GM12878 (cell line): ENCODE data around the gene MMP13. TPM values are rescaled to one million over a fixed set of nuclear protein-coding genes. Genes with fewer than 3 reads are reported as not detected.

Experiments used
- BCL11A ChIP-seq: IDR thresholded peaks from 2 replicates; pipeline ENCODE4 v1.6.1; 2011; ENCODE audit warnings: low read depth, low read length
- CBX5 ChIP-seq: sonication (generic); IDR thresholded peaks from 2 replicates; pipeline ENCODE4 v1.6.1; 2016; ENCODE audit warnings: low read depth, moderate library complexity, mild to moderate bottlenecking, inconsistent platforms
- CEBPB ChIP-seq, 2 experiments: fragments of 150-350 bp in 1 of 2; IDR thresholded peaks; 2 replicates each; pipeline ENCODE4 v1.6.1; 2012 to 2014; ENCODE audit warnings: low read depth in 2 of 2, low read length in 2 of 2, borderline replicate concordance in 1 of 2, inconsistent platforms in 1 of 2
- DPF2 ChIP-seq: fragments of 450-650 bp; IDR thresholded peaks from 2 replicates; pipeline ENCODE4 v1.6.1; 2017; ENCODE audit warnings: mild to moderate bottlenecking
- FOXK2 ChIP-seq: fragments of 450-650 bp; IDR thresholded peaks from 2 replicates; pipeline ENCODE4 v1.6.1; 2017; ENCODE audit warnings: mild to moderate bottlenecking, moderate library complexity
- FOXM1 ChIP-seq: IDR thresholded peaks from 2 replicates; pipeline ENCODE4 v1.6.1; 2012; ENCODE audit warnings: low read depth, mild to moderate bottlenecking, inconsistent platforms, low read length, moderate library complexity
- KLF5 ChIP-seq: fragments of 450-650 bp; IDR thresholded peaks from 2 replicates; pipeline ENCODE4 v1.6.1; 2014; ENCODE audit warnings: mild to moderate bottlenecking; ENCODE audit not compliant: partially characterized antibody
- MYC ChIP-seq: IDR thresholded peaks from 2 replicates; pipeline ENCODE4 v1.6.1; 2011; ENCODE audit warnings: mild to moderate bottlenecking, low read length, moderate library complexity, inconsistent platforms; ENCODE audit not compliant: insufficient read depth, insufficient replicate concordance, insufficient read length, severe bottlenecking
- NKRF ChIP-seq: fragments of 450-650 bp; conservative IDR thresholded peaks from 2 replicates; pipeline ENCODE4 v1.6.1; 2017; ENCODE audit warnings: mild to moderate bottlenecking, moderate library complexity
- PAX8 ChIP-seq: fragments of 450-650 bp; IDR thresholded peaks from 2 replicates; pipeline ENCODE4 v1.6.1; 2017; ENCODE audit warnings: mild to moderate bottlenecking, moderate library complexity
- PRDM15 ChIP-seq: fragments of 450-650 bp; formaldehyde crosslinking; IDR thresholded peaks from 2 replicates; pipeline ENCODE4 v1.4.0; 2020; ENCODE audit warnings: mild to moderate bottlenecking, moderate library complexity
- RCOR1 ChIP-seq: conservative IDR thresholded peaks from 2 replicates; pipeline ENCODE4 v1.6.1; 2012; ENCODE audit warnings: low read depth, low read length, improper control_type of control experiment
- SIX5 ChIP-seq: IDR thresholded peaks from 2 replicates; pipeline ENCODE4 v1.6.1; 2011; ENCODE audit warnings: mild to moderate bottlenecking, low read depth, low read length, moderate library complexity; ENCODE audit not compliant: severe bottlenecking
- TCF3 ChIP-seq: IDR thresholded peaks from 2 replicates; pipeline ENCODE4 v1.6.1; 2012; ENCODE audit warnings: low read depth, mild to moderate bottlenecking, low read length, borderline replicate concordance; ENCODE audit not compliant: insufficient read depth
- polyA plus RNA-seq, 11 experiments: library from polyadenylated mRNA; depleted of rRNA in 4 of 11; unstranded in 6 of 11; stranded (reverse) in 5 of 11; fragments of >200 nt; fragmentation: Nextera tagmentation in 4 of 11; fragmentation: Illumina TruSeq in 1 of 11; extraction: Ambion mirVana in 4 of 11; extraction: Trizol in 1 of 11; gene quantifications; 1 replicate in 1 of 11; 2 replicates in 10 of 11; pipeline versions ENCODE4 v1.2.1 to v1.2.3, GENCODE V29; 2011 to 2016; ENCODE audit warnings: inconsistent platforms in 2 of 11, missing spikeins in 2 of 11, low read depth in 1 of 11
- total RNA-seq, 4 experiments: library from RNA; depleted of rRNA in 3 of 4; stranded (reverse); fragments of >200 nt in 3 of 4; fragmentation: Illumina TruSeq in 1 of 4; extraction: Trizol in 1 of 4; gene quantifications; 2 replicates each; pipeline versions ENCODE4 v1.2.1 to v1.2.3, GENCODE V29; 2013 to 2021
- TF ChIP-seq, protein P1 (sequence below): IDR thresholded peaks from 2 replicates; pipeline ENCODE4 v1.6.1; 2012; ENCODE audit warnings: low read depth, low read length, improper control_type of control experiment

The MMP13 gene
- total and polyA plus RNA-seq, 10 of the 15 experiments (the other 5 are each of a cell fraction or from before 2014, with no cell fraction given), result 0.05 TPM; not detected in 9

DNA sequence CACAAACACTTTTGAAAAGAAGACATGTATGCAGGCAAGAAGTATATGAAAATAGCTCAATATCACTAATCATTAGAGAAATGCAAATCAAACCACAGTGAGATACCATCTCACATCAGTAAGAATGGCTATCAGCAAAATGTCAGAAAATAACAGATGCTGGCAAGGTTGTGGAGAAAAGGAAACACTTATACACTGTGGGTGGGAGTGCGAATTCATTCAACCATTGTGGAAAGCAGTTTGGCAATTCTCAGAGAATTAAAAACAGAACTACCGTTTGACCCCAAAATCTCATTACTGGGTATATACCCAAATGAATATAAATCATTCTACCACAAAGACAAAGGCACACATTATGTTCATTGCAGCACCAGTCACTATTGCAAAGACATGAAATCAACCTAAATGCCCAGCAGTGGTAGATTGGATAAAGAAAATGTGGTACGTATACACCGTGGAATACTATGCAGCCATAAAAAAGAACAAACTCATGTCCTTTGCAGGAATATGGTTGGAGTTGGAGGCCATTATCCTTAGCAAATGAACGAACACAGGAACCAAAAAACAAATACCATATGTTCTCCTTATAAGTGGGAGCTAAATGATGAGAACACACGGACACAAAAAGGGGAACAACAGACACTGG lies 18.5 kb downstream of the MMP13 start (continued):
- no peak for TF ChIP-seq PAX8
- TF ChIP-seq KLF5, result no peak
- TF ChIP-seq BCL11A, result no peak
- no peak for TF ChIP-seq FOXK2
- TF ChIP-seq RCOR1, result no peak
- TF ChIP-seq DPF2, result peak; percentile 46; the same call in 1 of the 2 replicates
- no peak for TF ChIP-seq CEBPB (IDR thresholded peaks at IDR 0.05; ENCODE audit: borderline replicate concordance in 1 of 2, low read depth in 2 of 2, low read length in 2 of 2)
- no peak for TF ChIP-seq SIX5
- TF ChIP-seq, protein P1, sequence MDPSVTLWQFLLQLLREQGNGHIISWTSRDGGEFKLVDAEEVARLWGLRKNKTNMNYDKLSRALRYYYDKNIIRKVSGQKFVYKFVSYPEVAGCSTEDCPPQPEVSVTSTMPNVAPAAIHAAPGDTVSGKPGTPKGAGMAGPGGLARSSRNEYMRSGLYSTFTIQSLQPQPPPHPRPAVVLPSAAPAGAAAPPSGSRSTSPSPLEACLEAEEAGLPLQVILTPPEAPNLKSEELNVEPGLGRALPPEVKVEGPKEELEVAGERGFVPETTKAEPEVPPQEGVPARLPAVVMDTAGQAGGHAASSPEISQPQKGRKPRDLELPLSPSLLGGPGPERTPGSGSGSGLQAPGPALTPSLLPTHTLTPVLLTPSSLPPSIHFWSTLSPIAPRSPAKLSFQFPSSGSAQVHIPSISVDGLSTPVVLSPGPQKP, result no peak
- TF ChIP-seq NKRF, result 0 out of 2 replicates have a peak, but pooled peaks have one; percentile 40
- TF ChIP-seq FOXM1, result no peak
- TF ChIP-seq PRDM15 (CRISPR knock-in tag), result no peak
- TF ChIP-seq TCF3, result no peak
- TF ChIP-seq MYC, result no peak
- no peak for TF ChIP-seq CBX5
